ENCODE data around the gene RHBDF2. TPM values are rescaled to one million over a fixed set of nuclear protein-coding genes. Genes with fewer than 3 reads are reported as not detected.

Gene RHBDF2
- total RNA-seq, 1 experiment from 2014 or later = 19.7 TPM

DNA sequence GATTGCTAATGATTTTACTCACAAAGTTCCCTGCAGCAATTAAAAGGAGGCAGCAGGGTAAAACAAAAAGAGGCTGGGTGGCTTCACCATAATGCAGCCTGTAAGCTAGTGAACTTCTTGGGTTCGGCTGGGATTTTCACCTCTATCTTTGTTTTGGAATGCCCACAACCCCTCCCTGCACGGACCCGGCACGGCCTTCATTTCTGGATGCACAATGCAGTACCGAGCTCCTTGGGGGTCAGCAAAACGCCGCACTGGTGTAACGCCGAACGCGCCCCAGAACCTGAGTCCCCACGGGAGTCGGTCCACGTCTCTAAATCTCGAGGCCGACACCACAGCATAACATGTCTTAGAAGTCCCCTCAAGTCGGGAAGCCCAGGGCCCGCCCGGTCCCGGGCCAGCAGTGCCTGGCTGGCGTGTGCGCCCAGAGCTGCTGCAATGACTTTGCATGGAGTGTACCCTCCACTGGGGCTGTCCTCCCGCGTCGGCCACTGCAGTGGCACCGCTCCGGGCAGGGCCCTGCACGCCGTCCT, 49.0 kb downstream of the RHBDF2 start:
- no CpG with 5 or more reads among the region's 29 CpGs for WGBS (ENCODE audit: extremely low coverage, insufficient read length, low lambda C conversion rate)
- H3K36me3 Mint-ChIP-seq (ENCODE audit: insufficient read depth in 1 of 3, low read depth in 3 of 3) = no peaks in the 10 kb centered on the region

More for the DNA sequence above, 49.0 kb downstream of the RHBDF2 start:
- Histone ChIP-seq H3K56ac (ENCODE audit: insufficient read length, low read depth, low read length) (no peak overlapping the region), H3K9ac (ENCODE audit: extremely low read depth, insufficient read length, low read length) (peak overlapping the region; percentile 15), H3K4me1 (ENCODE audit: insufficient read depth, low read length) (peaks cover 14% of the 10 kb centered on the region; the same call in 1 of the 2 replicates), H3T11ph (ENCODE audit: low read length) (no peak overlapping the region), H4K20me1 (ENCODE audit: control insufficient read depth, insufficient read depth, insufficient read length) (no peaks in the 10 kb centered on the region), H2BK15ac (ENCODE audit: low read depth, low read length) (no peak overlapping the region), H3K4ac (ENCODE audit: low read depth, low read length) (no peak overlapping the region), H3K4me2 (ENCODE audit: insufficient read depth, insufficient read length, low read length) (peak overlapping the region; percentile 74), H2BK5ac (ENCODE audit: insufficient read length, low read length) (no peak overlapping the region), H2AFZ (ENCODE audit: low read length) (no peak overlapping the region), H3K27ac (ENCODE audit: insufficient read length, low read depth, low read length) (no peak overlapping the region), H3K9me3 (ENCODE audit: control insufficient read depth, low read depth, low read length) (no peaks in the 10 kb centered on the region), H3K27me3 (ENCODE audit: insufficient read depth, low read length) (no peaks in the 10 kb centered on the region), H3K23ac (ENCODE audit: insufficient read length, low read depth, low read length) (no peak overlapping the region), H4K5ac (ENCODE audit: insufficient read length, low read depth, low read length) (no peak overlapping the region), H2BK120ac (ENCODE audit: low read depth, low read length, poor library complexity, severe bottlenecking) (no peak overlapping the region), H4K8ac (replicated peaks; ENCODE audit: insufficient read length, low read depth, low read length) (no peak overlapping the region), H3K79me1 (ENCODE audit: insufficient read depth, low read depth, low read length, poor library complexity, severe bottlenecking) (no peaks in the 10 kb centered on the region), H2BK20ac (ENCODE audit: low read depth, low read length, poor library complexity, severe bottlenecking) (no peak overlapping the region), H3K23me2 (ENCODE audit: insufficient read length, low read depth, low read length, poor library complexity, severe bottlenecking) (peaks cover 7% of the 10 kb centered on the region), H3K18ac (ENCODE audit: insufficient read length, low read depth, low read length) (no peak overlapping the region), H3K79me2 (ENCODE audit: insufficient read depth, low read length) (peaks cover 40% of the 10 kb centered on the region; the same call in 1 of the 2 replicates), H3K14ac (ENCODE audit: insufficient read depth, low read length) (0 out of 2 replicates have a peak overlapping the region, but pooled peaks have one; percentile 57), H2BK12ac (ENCODE audit: insufficient read length, low read depth, low read length) (no peak overlapping the region), H4K91ac (ENCODE audit: insufficient read length, low read depth, low read length) (no peak overlapping the region), H2AK5ac (ENCODE audit: insufficient read length, low read length) (no peak overlapping the region)
- Mint-ChIP-seq H3K4me1 (peaks cover 44 to 45% of the 10 kb centered on the region in 2 experiments), H3K27me3 (ENCODE audit: low read depth) (no peaks in the 10 kb centered on the region), H3K9me3 (no peaks in the 10 kb centered on the region), H3K27ac (peak overlapping the region in 1 of 3 experiments; percentile 79; a peak in 2 of 7 replicates), H3K4me3 (peak overlapping the region; percentile 88 to 95)
- TF ChIP-seq, protein P1, sequence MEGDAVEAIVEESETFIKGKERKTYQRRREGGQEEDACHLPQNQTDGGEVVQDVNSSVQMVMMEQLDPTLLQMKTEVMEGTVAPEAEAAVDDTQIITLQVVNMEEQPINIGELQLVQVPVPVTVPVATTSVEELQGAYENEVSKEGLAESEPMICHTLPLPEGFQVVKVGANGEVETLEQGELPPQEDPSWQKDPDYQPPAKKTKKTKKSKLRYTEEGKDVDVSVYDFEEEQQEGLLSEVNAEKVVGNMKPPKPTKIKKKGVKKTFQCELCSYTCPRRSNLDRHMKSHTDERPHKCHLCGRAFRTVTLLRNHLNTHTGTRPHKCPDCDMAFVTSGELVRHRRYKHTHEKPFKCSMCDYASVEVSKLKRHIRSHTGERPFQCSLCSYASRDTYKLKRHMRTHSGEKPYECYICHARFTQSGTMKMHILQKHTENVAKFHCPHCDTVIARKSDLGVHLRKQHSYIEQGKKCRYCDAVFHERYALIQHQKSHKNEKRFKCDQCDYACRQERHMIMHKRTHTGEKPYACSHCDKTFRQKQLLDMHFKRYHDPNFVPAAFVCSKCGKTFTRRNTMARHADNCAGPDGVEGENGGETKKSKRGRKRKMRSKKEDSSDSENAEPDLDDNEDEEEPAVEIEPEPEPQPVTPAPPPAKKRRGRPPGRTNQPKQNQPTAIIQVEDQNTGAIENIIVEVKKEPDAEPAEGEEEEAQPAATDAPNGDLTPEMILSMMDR (conservative IDR thresholded peaks at IDR 0.05) = no peak
- no peak for DNase-seq

All from H9 (cell line).